Subcutaneous adipose tissue (tissue), 4 donors: ENCODE results near the gene SYNGR1. TPM values are rescaled to one million over a fixed set of nuclear protein-coding genes. Genes with fewer than 3 reads are reported as not detected.

Experiments
- total RNA-seq, 4 donors: library from RNA; depleted of rRNA; stranded (reverse); fragments of >200 nt; gene quantifications; one replicate each; pipeline ENCODE4 v1.1.0, GENCODE V29; 2016
- TF ChIP-seq, protein P1 (sequence below): fragments of 450-650 bp; IDR thresholded peaks from one replicate; pipeline ENCODE4 v1.5.1; 2016; ENCODE audit warnings: low read depth, mild to moderate bottlenecking, control low read depth, antibody characterized with exemption, moderate library complexity

The SYNGR1 gene
- total RNA-seq, 4 donors from 2014 or later, result 2.6 to 15.3 (median 3.7) TPM

DNA sequence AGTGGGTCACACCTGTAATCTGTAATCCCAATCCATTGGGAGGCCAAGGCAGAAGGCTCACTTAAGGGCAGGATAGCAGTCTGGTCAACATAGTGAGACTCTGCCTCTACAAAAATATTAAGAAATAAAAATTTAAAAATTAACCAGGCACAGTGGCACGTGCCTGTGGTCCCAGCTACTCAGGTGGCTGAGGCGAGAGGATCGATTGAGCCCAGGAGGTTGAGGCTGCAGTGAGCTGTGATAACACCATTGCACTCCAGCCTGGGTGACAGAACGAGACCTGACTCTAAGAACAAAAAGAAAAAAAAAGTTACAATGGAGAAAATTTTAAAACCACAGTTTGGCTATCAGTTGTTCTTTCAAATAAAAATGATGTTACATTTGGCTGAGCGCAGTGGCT, 13.4 kb upstream of the SYNGR1 start:
- TF ChIP-seq, protein P1, sequence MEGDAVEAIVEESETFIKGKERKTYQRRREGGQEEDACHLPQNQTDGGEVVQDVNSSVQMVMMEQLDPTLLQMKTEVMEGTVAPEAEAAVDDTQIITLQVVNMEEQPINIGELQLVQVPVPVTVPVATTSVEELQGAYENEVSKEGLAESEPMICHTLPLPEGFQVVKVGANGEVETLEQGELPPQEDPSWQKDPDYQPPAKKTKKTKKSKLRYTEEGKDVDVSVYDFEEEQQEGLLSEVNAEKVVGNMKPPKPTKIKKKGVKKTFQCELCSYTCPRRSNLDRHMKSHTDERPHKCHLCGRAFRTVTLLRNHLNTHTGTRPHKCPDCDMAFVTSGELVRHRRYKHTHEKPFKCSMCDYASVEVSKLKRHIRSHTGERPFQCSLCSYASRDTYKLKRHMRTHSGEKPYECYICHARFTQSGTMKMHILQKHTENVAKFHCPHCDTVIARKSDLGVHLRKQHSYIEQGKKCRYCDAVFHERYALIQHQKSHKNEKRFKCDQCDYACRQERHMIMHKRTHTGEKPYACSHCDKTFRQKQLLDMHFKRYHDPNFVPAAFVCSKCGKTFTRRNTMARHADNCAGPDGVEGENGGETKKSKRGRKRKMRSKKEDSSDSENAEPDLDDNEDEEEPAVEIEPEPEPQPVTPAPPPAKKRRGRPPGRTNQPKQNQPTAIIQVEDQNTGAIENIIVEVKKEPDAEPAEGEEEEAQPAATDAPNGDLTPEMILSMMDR, result no peak

DNA sequence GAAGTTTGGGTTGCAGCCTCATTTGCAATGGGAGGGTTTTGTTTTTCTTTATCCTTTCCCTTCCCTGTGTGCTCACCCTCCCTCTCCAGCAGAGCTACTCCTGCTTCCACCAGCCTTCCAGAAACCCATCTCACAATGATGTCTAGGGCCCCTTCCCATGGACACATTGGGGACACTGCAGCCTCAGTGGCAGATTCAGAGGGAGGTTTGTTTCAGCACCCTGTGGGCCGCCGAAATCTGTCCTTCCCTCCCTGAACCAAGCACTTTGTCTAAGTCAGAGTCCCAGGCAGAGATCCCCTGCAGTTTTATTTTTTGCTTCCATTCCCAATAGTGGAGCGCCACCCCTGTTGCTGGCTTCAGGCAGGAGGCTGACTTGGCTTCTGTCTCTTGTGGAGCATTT, 8.6 kb upstream of the SYNGR1 start:
- TF ChIP-seq, protein P1, result no peak

DNA sequence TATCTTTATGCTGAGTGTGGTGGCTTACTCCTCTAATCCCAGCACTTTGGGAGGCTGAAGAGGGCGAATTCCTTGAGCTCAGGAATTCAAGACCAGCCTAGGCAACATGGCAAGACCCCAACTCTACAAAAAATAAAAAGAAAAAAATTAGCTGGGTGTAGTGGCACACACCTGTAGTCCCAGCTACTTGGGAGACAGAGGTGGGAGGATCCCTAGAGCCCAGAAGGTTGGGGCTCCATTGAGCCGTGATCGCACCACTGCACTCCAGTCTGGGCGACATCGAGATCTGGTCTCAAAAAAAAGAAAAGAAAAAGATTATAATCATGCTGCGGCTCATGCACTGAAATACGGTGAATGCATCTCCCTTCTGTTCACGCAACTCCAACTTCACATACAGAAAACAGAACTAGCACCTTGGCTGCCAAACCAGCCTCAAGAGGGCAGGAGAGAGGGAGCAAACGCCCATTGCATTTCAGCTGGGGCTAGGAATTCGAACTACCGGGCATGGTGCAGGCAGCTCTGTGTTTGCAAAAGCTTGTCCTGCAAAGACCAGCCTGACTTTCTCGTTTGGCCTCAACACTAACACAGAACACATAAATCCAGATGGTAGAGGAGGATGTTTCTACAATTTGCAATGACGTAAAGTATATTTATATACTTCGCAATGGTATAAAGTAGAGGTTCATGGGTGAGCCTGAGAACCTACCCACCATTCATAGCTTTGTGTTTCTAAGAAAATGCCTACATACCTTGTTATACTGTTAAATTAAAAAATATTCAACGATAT, 6.3 kb upstream of the SYNGR1 start:
- TF ChIP-seq, protein P1, result no peak

DNA sequence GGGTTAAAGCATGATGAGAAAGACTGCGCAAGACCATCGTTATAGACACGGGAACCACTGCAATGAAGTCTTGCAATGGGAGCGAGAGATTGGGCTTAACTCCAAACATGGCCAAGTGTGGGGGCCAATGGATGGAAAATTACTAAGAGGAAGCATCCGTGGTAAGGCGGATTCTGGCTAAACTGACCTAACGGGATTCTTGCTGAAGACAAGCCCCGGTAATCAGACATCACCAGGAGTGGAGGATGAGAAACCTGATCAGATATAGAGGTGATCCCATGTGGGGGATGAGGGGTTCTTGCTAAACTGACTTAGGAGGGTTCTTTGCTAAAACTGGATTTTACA, 5.8 kb upstream of the SYNGR1 start:
- TF ChIP-seq, protein P1, result no peak

DNA sequence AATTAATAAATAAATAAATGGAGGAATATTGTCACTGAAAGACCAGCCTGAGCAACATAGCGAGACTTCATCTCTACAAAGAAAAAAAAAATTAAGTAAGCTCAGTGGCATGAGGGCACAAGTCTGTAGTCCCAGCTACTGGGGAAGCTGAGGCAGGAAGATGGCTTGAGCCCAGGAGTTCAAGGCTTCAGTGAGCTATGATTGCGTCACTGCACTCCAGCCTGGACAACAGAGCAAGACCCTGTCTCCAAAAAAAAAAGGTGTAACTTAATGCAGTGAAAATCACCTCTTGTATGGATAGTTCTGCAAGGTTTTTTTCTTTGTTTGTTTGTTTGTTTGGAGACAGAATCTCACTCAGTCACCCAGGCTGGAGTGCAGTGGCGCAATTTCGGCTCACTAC, 4.6 kb upstream of the SYNGR1 start:
- TF ChIP-seq, protein P1, result no peak

DNA sequence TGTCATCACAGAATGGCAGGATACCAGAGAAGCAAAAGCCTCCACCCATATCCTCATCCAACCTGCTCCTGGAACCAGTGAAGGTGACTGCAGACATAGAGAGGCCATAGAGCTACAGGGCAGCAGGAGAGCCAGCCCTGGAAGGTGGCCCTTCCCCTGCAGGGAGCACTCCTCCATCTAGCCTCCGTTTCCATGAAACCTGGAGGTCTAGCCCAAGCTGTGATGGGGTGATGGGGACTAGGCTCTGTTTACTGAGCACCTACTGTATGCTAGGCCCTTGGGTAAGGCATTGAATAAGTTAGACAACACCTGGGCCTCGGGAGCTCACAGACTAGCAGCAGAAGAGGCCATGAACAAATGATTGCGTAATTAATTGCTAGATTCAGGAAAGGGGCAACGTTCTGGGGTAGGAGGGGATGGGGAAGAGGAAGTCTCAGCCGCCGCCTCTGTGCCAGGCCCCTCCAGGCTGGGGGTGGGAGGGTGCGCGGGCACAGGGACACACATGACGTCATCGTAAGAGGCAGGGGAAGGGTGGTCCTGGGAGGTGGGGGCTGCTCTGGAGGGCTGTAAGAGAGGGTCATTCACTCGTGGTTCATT, 784 bp upstream of the SYNGR1 start:
- TF ChIP-seq, protein P1, result no peak

DNA sequence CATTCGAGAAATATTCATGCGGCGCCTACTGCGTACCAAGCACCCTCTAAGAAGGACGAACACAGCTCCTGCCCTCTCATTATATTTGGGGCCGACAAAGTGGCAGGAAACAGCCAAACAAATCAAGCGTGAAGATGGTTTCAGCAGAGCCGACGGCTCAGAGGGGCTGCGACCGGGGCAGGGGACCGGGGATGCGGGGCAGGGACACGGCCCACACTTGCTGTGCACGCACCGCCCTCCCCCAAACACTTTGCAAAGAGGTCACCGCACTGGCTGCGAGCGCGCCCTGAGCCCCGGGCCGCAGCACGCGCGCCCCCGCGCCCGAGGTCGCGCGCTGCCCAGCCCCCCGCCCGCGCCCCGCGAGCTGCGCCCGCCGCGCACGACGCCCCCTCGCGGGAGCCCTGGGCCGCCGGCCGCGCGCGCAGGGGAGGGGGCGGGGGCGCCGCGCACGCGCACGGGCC, 255 bp upstream of the SYNGR1 start:
- TF ChIP-seq, protein P1, result no peak
